ENCODE results near the gene HIBCH. TPM values are rescaled to one million over a fixed set of nuclear protein-coding genes. Genes with fewer than 3 reads are reported as not detected.

Gene HIBCH
- total RNA-seq, 1 experiment from 2014 or later, result 26.5 TPM

- TF ChIP-seq ZSCAN18 (CRISPR knock-in tag; IDR thresholded peaks at IDR 0.05) (no peak), MLX (CRISPR knock-in tag; IDR thresholded peaks at IDR 0.05) (no peak), AR (CRISPR knock-in tag; IDR thresholded peaks at IDR 0.05) (no peak), SMAD4 (CRISPR knock-in tag; IDR thresholded peaks at IDR 0.05) (no peak), ZBTB43 (CRISPR knock-in tag; IDR thresholded peaks at IDR 0.05) (no peak)
Measured at GRCh38 chr2:190351955-190352354, 32.3 kb upstream of the HIBCH start (continued).

GRCh38 chr2:190350371-190350770, 30.7 kb upstream of the HIBCH start:
- Mint-ChIP-seq H3K4me3 (no peak overlapping the region), H3K4me1 (no peaks in the 10 kb centered on the region), H3K9me3 (no peaks in the 10 kb centered on the region), H3K27me3 (ENCODE audit: low read depth) (0 out of 2 replicates have a peak, but pooled peaks cover 3% of the 10 kb centered on the region), H3K36me3 (no peaks in the 10 kb centered on the region), H3K27ac (no peak overlapping the region)
- DNase-seq (ENCODE audit: low spot score) (no peak), ATAC-seq (no peak)
- ChIA-PET POLR2A (no interaction called here), CTCF (interaction anchor here (1.1 kb wide), 1 partner anchor 21 kb away, joined by 3 read pairs; no protein-coding TSS in a partner anchor)
- no peak for TF ChIP-seq FOXJ3 (CRISPR knock-in tag; IDR thresholded peaks at IDR 0.05; ENCODE audit: borderline replicate concordance)
- no peak for TF ChIP-seq ZBTB43 (CRISPR knock-in tag; IDR thresholded peaks at IDR 0.05)
- TF ChIP-seq USF2 (CRISPR knock-in tag; IDR thresholded peaks at IDR 0.05), result no peak
- no peak for TF ChIP-seq NFYB (CRISPR knock-in tag; conservative IDR thresholded peaks at IDR 0.05; ENCODE audit: low read depth)
- no peak for TF ChIP-seq CTCF (IDR thresholded peaks at IDR 0.05)
- TF ChIP-seq AR (CRISPR knock-in tag; IDR thresholded peaks at IDR 0.05), result no peak
- no peak for TF ChIP-seq MYBL2 (CRISPR knock-in tag; IDR thresholded peaks at IDR 0.05)
- no peak for TF ChIP-seq ZNF263 (CRISPR knock-in tag; IDR thresholded peaks at IDR 0.05; ENCODE audit: low read depth)
- no peak for TF ChIP-seq ATF6 (CRISPR knock-in tag; IDR thresholded peaks at IDR 0.05)
- TF ChIP-seq FOXK1 (CRISPR knock-in tag; IDR thresholded peaks at IDR 0.05), result no peak
- no peak for TF ChIP-seq NR1H2 (CRISPR knock-in tag; IDR thresholded peaks at IDR 0.05)
- no peak for TF ChIP-seq GTF2I (CRISPR knock-in tag; conservative IDR thresholded peaks at IDR 0.05)
- TF ChIP-seq FOXP4 (CRISPR knock-in tag; IDR thresholded peaks at IDR 0.05), result no peak
